HG03439 (cell line): ENCODE results near the gene VAMP7.
"Not testable (repeated sequence)": the region's sequence is repeated elsewhere in the genome, so short reads cannot be mapped to it uniquely, and the experiment has no call there.

Experiments used
- ATAC-seq: cut with Tn5 transposase; IDR thresholded peaks from one replicate; pipeline ENCODE4 v1.9.1; 2021; ENCODE audit warnings: mild to moderate bottlenecking, moderate library complexity; ENCODE audit not compliant: unreplicated experiment

Gene VAMP7

GRCh38 chrX:155986995-155987394 is 105.8 kb downstream of the VAMP7 start:
- not testable (repeated sequence) for ATAC-seq

DNA sequence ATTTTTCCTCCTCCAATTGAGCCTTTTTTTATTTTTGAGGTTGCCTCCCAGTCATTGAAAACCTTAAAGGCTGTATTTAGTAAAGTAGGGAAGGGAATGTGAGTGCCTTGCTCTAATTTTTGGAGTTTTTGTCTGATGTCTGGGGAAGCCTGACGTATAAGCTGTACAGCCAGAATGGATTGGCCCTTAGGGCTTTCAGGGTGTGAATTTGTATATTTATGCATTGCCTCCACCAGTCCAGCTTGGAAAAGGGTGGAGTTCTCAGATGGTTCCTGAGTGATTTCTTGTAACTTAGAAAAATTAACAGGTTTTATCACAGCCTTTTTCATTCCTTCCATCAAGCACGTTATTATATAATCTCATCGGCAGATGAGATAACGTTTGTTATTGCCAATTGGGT is 107.7 kb downstream of the VAMP7 start:
- no peak for ATAC-seq
